ENCODE results near the gene MIGA2.

MIGA2 gene

DNA sequence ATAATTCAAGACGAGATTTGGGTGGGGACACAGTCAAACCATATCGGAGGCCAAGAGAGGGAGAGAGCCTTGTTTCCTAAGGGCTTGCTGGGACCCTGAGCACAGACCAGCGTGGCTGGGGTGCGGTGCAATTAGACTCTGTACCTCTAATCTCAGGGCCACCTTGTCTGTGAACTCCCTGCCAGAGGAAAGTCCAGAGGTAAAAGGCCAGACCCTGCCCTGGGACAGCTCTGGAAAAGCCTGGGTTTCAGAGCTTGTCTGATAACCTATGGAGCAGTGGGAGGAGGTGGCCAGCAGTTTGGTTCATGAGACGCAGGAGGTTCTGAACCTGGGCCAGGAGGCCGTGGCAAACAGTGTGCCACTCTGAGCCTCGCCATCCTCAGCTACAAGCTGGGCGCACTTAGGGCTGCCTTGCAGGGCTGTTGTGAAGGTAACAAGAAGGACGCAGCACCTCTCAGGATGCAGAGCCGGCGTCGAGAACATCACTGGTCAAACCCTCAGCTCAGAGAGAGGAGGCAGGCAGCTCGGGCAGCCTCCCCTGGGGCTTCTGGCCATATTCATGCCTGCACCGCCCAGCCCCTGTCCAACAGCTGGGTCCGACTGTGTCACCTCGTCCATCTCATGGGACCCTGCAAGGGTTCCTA lies 39.7 kb downstream of the MIGA2 start:
- no peak for DNase-seq

- DNase-seq: no peak
Measured at GRCh38 chr9:129076640-129077037, 40.2 kb downstream of the MIGA2 start.

DNA sequence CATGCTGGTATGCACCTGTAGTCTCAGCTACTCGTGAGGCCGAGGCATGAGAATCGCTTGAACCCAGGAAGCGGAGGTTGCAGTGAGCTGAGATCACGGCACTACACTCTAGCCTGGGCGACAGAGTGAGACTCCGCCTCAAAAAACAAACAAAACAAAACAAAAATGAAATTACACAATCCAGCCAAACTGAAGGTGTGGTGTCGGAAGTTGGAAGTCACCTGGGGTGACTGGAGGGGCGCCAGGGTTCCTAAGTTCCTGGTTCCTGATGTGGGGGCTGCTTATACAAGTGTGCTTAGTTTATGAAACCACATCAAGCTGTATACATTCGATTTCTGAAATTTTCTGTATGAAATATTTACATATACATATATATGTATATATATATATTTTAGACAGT lies 40.8 kb downstream of the MIGA2 start:
- DNase-seq: no peak

DNA sequence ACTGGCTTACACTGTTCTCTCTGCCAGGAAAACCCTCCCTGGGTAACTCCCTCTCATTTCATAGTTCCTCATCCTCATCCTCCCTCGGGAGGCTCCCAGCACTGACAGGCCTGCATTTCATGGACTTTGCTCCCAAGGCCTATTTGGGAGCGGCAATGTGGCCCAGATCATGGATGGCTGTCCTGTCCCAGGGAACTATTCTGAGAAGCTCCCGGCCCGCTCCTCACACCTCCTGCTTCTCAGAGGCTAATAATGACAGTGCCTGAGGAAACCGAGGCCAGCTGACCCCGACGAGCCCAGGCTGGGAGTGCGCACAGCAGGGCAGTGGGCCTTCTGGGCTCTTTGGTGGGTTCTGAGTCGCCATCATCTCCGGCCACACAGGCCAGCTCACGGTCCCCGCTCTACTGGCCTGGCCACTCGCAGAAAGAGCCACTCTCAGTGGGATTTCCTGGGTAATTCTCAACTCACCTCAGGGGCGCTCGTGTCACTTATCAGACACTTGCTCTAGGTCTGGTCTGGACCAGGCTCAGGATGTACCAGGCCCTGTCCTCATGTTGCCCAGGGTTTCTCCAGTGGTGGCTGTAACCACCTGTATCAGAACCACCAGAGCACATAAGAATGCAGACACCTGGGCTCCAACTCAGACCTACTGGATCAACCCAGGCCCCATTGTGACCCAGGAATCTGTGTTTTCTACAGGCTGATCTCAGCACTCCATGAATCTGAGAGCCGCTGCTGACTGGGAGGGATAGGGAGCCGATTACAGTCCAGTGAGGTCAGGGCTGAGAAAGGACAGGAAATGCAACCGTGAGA lies 42.5 kb downstream of the MIGA2 start:
- no peak for DNase-seq

DNA sequence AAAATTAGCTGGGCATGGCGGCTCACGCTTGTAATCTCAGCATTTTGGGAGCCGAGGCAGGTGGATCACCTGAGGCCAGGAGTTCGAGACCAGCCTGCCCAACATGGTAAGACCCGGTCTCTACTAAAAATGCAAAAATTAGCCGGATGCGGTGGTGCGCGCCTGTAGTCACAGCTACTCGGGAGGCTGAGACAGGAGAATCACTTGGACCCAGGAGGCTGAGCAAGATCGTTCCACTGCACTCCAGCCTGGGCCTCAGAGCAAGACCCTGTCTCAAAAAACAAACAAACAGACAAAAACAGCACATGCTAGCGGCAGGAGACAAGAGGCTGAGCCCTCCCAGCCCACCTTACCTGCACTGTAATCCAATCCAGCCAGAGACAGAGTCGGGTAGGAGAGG lies 43.4 kb downstream of the MIGA2 start:
- DNase-seq: no peak

- DNase-seq: no peak
Measured at GRCh38 chr9:129080298-129080600, 43.8 kb downstream of the MIGA2 start.

GRCh38 chr9:129080601-129081387 lies 44.4 kb downstream of the MIGA2 start, which contains the start of gene DOLPP1:
TSS of gene DOLPP1 (plus strand) at chr9:129081111. CDS start at chr9:129081132, 21 bp downstream.
- peak; percentile 98 for DNase-seq

- no peak for DNase-seq
Measured at GRCh38 chr9:129081388-129081904, 45.0 kb downstream of the MIGA2 start.

DNA sequence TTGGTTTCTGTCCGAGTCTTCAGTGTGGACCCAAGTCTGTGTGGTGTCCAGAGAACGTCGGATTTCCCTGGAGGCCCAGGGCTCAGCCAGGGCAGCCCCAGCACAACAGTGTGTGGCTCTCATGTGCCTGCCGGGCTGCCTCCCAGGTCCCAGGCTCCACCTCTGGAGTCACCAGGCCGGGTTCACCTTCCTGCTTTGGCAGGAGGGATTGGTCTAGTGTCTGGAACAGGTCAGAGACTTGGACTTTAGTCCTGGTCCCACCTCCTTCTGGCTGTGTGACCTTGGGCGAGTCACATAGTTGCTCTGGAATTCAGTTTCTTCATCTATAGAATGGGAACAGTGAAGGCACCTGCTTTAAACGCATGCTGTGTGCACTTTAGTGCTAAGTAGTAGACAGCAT lies 47.7 kb downstream of the MIGA2 start:
- DNase-seq: no peak

GRCh38 chr9:129089246-129089645 lies 52.8 kb downstream of the MIGA2 start:
- no peak for DNase-seq

GRCh38 chr9:129093602-129094386 lies 57.4 kb downstream of the MIGA2 start:
- DNase-seq: peak; percentile 56

DNA sequence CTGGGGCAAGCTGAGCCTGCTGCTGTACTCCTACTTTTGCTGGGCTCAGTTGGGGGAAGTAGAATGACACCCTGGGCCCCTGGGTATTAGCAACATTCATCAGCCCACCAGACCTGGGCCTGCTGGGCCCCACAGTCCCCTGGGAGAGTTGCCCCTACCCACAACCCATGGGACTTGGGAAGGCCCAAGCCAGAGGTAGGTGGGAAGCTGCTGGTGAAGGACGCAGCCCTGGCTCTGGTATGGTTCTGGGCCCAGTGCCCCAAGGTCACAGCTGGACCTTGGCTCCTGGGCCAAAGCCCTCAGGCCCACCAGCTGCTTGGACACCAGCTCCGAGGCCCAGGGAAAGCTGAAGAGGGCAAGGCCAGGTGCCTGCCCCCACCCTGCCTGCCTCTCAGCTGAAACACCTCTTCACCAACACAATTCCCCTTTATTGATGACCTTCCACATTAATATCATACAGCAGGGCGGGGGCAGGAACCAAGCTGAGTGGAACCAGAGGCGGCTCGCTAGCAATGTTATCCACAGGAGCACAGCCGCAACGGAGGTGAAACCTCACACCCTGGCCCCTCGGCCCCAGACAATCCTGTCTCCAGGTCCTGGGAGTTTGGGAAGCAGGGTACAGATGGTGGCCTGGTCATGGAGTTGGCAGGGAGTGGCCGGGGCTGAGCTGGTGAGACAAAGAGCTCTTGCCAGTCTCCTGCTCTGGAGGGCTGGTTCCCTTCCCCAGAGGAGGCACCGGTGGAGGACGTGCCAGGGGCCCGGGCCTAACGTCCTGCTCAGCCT lies 58.2 kb downstream of the MIGA2 start:
- DNase-seq: no peak

- DNase-seq: no peak
Measured at GRCh38 chr9:129095170-129095667, 58.8 kb downstream of the MIGA2 start.

GRCh38 chr9:129095908-129096307 lies 59.5 kb downstream of the MIGA2 start:
- no peak for DNase-seq

DNA sequence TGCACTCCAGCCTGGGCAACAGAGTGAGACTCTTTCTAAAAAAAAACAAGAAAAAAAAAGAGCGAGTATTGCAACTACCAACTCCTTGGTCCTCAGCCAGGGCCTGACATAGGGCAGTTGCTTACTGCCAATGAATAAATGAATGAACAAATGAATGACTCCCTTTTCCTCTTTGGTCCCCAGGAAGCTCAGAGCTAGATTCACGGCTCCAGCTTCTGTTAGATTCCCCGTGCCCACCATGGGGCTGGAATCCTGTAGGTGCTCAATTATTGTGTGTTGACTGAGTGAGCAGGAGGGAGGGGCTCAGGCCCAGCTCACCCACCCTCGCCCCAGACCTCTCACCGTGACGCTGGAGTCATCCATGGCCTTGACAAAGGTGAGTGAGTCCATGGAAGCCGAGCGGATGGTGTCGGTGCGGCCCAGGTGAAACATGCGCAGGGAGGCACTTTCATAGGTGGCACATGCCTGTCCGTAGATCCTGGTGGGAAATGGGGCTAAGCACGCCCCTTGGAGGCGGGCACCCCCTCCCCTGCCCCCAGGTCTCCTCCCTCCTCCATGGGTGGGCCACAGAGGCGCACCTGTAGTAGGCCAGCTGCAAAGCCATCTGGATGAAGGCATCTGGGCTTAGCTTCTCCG lies 61.4 kb downstream of the MIGA2 start:
- DNase-seq: no peak

DNA sequence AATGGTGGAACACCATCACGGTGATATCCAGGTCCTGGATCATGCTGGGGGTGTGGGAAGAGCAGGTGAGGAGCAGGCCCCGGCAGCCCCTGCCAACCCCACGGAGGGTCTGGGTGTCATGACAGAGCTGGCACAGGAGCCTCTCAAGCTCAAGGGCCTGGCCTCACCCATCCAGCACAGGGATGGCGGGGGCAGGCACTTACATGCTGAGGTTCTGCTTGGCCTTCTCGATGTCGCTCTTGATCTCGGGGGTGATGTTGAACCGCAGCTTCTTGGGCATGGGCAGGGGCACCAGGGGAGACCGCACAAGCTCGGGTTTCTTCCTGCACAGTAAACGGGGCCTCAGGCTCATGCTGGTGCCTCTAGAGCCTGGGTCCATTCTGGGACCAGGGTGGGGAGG lies 61.9 kb downstream of the MIGA2 start:
- DNase-seq: no peak

GRCh38 chr9:129100383-129101169 lies 64.2 kb downstream of the MIGA2 start:
- DNase-seq: no peak

DNA sequence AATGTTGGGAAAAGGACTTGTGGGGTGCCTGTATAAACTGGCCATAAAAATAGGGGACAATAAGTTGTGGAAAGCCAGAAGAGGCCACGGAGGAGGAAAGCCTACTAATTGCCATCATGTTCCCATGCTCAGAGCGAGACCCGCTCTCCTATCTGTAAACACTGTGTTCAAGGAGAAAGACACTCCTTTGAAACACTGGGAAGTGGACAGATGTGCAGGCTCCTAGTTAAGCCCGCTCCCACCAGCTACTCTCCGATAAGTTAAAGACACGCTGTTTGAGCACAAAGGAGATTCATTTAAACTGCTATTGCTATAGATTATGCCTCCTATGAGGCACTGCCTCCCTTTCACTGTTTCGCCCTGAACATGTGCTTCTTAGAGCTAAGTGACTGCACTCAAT lies 64.9 kb downstream of the MIGA2 start:
- no peak for DNase-seq

DNA sequence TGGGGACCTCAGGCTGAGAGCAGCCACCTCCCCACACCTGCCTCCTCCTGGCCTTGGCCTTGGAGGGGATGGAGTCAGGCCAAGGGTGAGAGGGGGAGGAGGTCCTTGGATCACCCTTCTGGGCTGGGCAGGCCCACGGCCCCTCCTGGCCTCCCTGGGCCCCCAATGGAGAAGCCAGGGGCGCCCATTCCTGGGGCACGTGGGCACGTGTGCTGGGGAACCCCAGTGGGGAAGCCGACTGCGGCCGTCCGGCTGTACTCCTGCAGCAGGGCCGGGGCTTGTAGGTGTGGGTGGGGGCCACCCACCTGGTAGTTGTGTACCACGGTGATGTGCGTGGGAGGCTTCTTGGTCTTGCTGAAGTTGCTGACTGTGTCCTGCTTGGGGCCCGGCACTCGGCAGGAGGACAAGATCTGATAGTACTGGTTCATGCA lies 65.7 kb downstream of the MIGA2 start:
- DNase-seq: no peak

All from MV-4-11 (cell line).